ENCODE results near the gene MSMB.

DNA sequence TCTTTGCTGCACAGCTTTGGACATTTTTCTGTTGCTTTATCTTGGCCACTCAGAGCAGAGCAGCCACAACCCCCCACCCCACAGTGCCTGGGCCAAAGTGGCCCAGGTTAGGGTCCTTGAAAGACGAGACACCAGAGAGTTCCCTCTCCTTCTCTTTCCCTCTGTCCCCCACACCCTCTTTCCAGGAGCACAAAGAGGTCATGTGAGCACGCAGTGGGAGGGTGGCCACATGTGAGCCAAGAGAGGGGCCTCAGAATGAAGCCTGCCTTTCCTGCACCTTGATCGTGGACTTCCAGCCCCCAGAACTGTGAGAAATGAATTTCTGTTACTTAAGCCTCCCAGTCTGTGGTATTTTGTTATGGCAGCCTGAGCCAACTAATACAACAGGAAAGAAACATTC lies 14.6 kb upstream of the MSMB start:
- TF ChIP-seq TAF1 (IDR thresholded peaks at IDR 0.05; ENCODE audit: borderline replicate concordance, insufficient read depth, low read length) (no peak), SIN3A (IDR thresholded peaks at IDR 0.05; ENCODE audit: borderline replicate concordance, insufficient read depth, low read length) (no peak)
